ENCODE data around the gene GMPR. TPM values are rescaled to one million over a fixed set of nuclear protein-coding genes. Genes with fewer than 3 reads are reported as not detected.

Gene GMPR
- total and polyA plus RNA-seq, 2 experiments from 2014 or later = 9.4 to 29.6 TPM

DNA sequence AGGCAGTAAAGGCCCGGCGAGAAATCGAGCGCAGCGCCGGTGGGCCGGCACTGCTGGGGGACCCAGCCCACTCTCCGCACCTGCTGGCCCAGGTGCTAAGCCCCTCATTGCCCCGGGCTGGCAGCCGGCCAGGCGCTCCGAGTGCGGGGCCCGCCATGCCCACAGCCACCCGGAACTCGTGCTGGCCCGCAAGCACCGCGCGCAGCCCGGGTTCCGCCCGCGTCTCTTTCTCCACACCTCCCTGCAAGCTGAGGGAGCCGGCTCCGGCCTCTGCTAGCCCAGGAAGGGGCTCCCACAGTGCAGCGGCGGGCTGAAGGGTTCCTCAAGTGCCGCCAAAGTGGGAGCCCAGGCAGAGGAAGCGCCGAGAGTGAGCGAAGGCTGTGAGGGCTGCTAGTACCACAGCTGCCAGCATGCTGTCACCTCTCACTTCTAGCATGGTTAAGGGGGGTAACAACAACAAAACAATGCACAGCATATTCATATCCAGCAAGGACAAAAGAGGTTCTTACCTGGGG lies 11.3 kb upstream of the GMPR start:
- no peaks in the 10 kb centered on the region for H3K36me3 ChIP-seq
- TF ChIP-seq, protein P1, sequence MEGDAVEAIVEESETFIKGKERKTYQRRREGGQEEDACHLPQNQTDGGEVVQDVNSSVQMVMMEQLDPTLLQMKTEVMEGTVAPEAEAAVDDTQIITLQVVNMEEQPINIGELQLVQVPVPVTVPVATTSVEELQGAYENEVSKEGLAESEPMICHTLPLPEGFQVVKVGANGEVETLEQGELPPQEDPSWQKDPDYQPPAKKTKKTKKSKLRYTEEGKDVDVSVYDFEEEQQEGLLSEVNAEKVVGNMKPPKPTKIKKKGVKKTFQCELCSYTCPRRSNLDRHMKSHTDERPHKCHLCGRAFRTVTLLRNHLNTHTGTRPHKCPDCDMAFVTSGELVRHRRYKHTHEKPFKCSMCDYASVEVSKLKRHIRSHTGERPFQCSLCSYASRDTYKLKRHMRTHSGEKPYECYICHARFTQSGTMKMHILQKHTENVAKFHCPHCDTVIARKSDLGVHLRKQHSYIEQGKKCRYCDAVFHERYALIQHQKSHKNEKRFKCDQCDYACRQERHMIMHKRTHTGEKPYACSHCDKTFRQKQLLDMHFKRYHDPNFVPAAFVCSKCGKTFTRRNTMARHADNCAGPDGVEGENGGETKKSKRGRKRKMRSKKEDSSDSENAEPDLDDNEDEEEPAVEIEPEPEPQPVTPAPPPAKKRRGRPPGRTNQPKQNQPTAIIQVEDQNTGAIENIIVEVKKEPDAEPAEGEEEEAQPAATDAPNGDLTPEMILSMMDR (IDR thresholded peaks at IDR 0.05; ENCODE audit: low read depth, low read length) = no peak
- no peaks in the 10 kb centered on the region for H3K9me3 ChIP-seq (ENCODE audit: low read depth)
- peaks cover 23% of the 10 kb centered on the region for H3K4me1 ChIP-seq (ENCODE audit: low read depth)
- no peak overlapping the region for H3K4me3 ChIP-seq
- H3K27ac ChIP-seq = no peak overlapping the region
- H3K27me3 ChIP-seq = no peaks in the 10 kb centered on the region
- DNase-seq (ENCODE audit: low read depth in 1 of 2, low spot score in 1 of 2) = no peak

DNA sequence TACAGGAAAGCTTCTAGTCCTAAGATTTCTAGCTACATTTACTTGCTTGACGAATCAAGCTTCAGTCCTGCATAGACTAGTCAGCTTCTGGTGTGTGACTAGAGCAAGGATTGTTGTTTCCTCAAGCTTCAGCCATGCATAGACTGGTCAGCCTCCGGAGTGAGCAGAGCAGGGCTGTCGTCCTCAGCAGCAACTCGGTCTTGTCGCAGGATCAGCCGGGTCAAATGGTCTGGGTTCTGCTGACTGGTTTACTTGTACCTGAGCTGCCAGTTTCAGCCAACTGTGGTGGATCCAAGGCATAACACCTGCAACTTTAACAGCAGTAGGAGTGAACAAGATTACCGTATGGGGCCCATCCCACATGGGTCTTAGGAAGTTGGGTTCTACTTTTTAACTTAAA lies 10.8 kb upstream of the GMPR start:
- H3K9me3 ChIP-seq (ENCODE audit: low read depth) = no peaks in the 10 kb centered on the region
- H3K4me3 ChIP-seq = no peak overlapping the region
- H3K4me1 ChIP-seq (ENCODE audit: low read depth) = peaks cover 23% of the 10 kb centered on the region
- TF ChIP-seq, protein P1 (IDR thresholded peaks at IDR 0.05; ENCODE audit: low read depth, low read length) = no peak
- no peak overlapping the region for H3K27ac ChIP-seq
- DNase-seq (ENCODE audit: low read depth in 1 of 2, low spot score in 1 of 2) = no peak
- no peaks in the 10 kb centered on the region for H3K36me3 ChIP-seq
- no peaks in the 10 kb centered on the region for H3K27me3 ChIP-seq

DNA sequence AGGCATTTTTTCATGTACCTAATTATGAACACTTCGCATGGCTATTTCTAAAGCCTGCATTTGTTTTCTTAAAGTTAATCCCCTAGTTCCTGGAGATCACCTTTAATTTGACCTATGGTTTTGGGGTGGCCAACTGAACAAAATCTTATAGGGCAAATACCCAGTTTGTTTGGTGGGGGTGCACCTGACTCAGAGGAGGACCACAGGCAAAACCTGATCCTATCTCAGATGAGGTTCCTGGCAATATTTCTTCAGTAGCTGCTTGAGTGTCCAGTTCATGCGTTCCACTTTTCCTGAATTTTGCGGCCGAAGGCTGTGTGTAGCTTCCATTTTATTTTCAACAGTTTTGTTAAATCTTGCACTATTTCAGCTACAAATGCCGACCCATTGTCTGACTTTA lies 10.3 kb upstream of the GMPR start:
- no peaks in the 10 kb centered on the region for H3K36me3 ChIP-seq
- no peaks in the 10 kb centered on the region for H3K9me3 ChIP-seq (ENCODE audit: low read depth)
- H3K27ac ChIP-seq = no peak overlapping the region
- no peak for DNase-seq (ENCODE audit: low read depth in 1 of 2, low spot score in 1 of 2)
- TF ChIP-seq, protein P1 (IDR thresholded peaks at IDR 0.05; ENCODE audit: low read depth, low read length) = no peak
- H3K4me3 ChIP-seq = no peak overlapping the region
- peaks cover 23% of the 10 kb centered on the region for H3K4me1 ChIP-seq (ENCODE audit: low read depth)
- no peaks in the 10 kb centered on the region for H3K27me3 ChIP-seq

DNA sequence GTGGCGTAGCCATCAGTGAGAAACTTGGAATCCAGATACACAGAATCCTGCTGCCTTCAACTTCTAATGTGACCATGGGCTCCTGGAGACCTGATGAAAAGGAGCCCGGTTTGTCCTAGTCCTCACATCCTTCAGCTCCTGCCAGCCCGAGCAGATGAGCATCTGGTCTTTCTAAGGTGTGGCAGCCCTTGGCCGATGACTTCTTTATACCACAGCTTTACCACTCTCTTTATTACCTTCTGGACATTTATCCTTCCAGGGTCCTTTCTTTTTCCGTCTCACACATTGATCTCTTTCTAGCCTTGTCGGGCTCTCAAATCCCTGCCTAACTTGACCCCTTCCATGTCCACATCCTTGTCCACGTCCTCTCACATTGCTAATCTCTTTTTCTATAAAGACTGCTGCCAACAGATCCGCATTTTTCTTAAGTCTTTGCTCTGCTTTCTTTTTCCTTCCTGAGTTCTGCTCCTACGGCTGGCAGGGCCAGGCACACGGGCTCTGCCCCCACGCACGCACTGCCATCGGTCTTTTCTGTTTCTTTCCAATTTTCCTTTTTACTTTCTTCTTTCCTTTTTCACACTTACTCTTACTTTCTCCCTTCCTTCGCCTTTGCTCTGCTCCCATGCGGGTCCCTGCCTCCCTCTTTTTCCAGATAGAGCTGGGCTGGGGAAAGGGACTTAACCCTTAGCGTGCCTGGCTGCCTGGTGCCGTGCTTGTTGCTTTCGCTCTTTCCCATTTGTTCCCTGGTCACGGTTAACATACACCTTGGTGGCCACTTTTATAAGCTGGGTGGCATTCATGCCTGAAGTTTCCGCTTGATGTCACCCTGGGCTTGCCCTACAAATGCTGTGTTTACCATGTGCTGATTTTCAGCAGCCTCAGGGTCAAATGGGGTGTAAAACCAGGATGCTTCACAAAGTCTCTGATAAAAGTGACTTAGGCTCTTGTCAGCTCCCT lies 9.4 kb upstream of the GMPR start:
- Histone ChIP-seq H3K27me3 (no peaks in the 10 kb centered on the region), H3K4me3 (no peak overlapping the region), H3K27ac (no peak overlapping the region), H3K36me3 (no peaks in the 10 kb centered on the region), H3K9me3 (ENCODE audit: low read depth) (no peaks in the 10 kb centered on the region), H3K4me1 (ENCODE audit: low read depth) (peaks cover 16% of the 10 kb centered on the region)
- TF ChIP-seq, protein P1 (IDR thresholded peaks at IDR 0.05; ENCODE audit: low read depth, low read length) = no peak
- DNase-seq (ENCODE audit: low read depth in 1 of 2, low spot score in 1 of 2) = no peak

DNA sequence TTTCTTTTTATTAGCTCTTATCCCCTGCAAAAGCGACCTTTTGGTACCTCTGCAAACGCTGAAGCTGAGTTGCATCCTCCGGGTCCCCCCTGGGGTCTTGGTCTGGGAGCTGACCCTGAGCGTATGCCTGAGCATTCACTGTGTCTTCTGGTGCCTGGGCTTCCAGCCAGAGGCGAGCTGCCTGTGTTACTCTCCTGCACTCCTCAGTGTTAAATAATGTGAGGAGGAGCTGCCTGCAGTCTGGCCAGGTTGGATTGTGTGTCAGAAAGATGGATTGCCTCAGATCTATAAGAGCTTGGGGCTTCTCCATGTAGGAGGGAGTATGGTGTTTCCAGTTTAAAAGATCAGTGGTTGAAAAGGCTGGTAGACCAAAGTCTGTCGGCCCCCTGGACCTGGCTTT lies 8.7 kb upstream of the GMPR start:
- no peaks in the 10 kb centered on the region for H3K27me3 ChIP-seq
- peaks cover 13% of the 10 kb centered on the region for H3K4me1 ChIP-seq (ENCODE audit: low read depth)
- no peaks in the 10 kb centered on the region for H3K36me3 ChIP-seq
- no peaks in the 10 kb centered on the region for H3K9me3 ChIP-seq (ENCODE audit: low read depth)
- no peak for DNase-seq (ENCODE audit: low read depth in 1 of 2, low spot score in 1 of 2)
- no peak overlapping the region for H3K27ac ChIP-seq
- TF ChIP-seq, protein P1 (IDR thresholded peaks at IDR 0.05; ENCODE audit: low read depth, low read length) = no peak
- no peak overlapping the region for H3K4me3 ChIP-seq
